ENCODE data around the gene HIP1R.

The HIP1R gene

DNA sequence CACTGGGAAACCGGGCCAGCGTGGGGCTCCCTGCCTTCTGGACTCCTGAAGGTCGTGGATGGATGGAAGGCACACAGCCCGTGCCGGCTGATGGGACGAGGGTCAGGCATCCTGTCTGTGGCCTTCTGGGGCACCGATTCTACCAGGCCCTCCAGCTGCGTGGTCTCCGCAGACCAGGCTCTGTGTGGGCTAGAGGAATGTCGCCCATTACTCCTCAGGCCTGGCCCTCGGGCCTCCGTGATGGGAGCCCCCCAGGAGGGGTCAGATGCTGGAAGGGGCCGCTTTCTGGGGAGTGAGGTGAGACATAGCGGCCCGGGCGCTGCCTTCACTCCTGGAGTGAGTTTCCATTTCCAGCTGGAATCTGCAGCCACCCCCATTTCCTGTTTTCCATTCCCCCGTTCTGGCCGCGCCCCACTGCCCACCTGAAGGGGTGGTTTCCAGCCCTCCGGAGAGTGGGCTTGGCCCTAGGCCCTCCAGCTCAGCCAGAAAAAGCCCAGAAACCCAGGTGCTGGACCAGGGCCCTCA lies 26.9 kb downstream of the HIP1R start:
- no peaks in the 10 kb centered on the region for H3K9me3 ChIP-seq
- DNase-seq = no peak
- H3K4me1 ChIP-seq = no peaks in the 10 kb centered on the region; the same call in 1 of the 2 replicates
- no peak overlapping the region for H3K4me3 ChIP-seq (ENCODE audit: low read depth, low read length)
- H3K36me3 ChIP-seq = peaks cover 3% of the 10 kb centered on the region; the same call in 1 of the 2 replicates
- H3K27me3 ChIP-seq = no peaks in the 10 kb centered on the region
- TF ChIP-seq, protein P1, sequence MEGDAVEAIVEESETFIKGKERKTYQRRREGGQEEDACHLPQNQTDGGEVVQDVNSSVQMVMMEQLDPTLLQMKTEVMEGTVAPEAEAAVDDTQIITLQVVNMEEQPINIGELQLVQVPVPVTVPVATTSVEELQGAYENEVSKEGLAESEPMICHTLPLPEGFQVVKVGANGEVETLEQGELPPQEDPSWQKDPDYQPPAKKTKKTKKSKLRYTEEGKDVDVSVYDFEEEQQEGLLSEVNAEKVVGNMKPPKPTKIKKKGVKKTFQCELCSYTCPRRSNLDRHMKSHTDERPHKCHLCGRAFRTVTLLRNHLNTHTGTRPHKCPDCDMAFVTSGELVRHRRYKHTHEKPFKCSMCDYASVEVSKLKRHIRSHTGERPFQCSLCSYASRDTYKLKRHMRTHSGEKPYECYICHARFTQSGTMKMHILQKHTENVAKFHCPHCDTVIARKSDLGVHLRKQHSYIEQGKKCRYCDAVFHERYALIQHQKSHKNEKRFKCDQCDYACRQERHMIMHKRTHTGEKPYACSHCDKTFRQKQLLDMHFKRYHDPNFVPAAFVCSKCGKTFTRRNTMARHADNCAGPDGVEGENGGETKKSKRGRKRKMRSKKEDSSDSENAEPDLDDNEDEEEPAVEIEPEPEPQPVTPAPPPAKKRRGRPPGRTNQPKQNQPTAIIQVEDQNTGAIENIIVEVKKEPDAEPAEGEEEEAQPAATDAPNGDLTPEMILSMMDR (IDR thresholded peaks at IDR 0.05; ENCODE audit: low read depth, low read length) = no peak

DNA sequence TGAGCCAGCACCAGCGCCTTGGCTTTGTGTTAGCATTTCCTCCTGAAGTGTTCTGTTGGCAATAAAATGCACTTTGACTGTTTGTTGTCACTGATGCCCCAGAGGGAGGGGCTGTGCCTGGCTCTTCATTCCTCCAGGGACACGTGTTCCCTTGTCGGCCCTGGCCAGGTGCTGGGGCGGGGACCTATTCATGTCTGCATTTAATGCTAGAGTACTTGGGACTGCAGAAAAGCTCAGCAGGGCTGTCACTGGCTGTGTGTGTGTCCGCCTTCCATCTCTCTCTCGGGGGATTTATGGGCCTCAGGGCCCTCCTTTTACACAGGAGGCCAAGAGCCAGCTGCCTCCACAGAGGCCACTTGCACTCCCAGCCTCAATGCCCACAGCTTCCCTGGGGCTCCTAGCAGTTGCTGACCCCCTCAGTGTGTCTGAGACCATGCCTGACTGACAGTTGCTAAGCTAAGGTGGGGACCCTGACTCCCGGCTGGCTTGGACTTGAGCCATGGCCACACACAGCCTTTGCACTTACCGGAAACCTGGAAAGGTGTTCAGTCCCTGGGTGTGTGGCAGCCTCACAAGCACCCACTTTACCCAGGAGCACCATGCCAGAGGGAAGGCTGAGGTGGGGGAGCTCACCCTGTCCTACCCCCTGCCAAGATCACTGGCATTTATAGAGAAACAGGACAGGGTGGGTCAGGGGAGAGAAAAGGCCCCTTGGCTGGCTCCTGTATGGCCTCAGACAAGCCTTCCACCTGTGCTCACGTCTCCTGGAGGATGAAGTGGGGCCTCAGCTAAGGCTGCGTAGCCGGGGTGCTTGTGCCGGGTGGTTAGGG lies 27.8 kb downstream of the HIP1R start:
- no peak for DNase-seq
- no peaks in the 10 kb centered on the region for H3K9me3 ChIP-seq
- H3K27me3 ChIP-seq = no peaks in the 10 kb centered on the region
- TF ChIP-seq, protein P1 (IDR thresholded peaks at IDR 0.05; ENCODE audit: low read depth, low read length) = no peak
- no peak overlapping the region for H3K4me3 ChIP-seq (ENCODE audit: low read depth, low read length)
- peaks cover 3% of the 10 kb centered on the region; the same call in 1 of the 2 replicates for H3K36me3 ChIP-seq
- H3K4me1 ChIP-seq = peaks cover 6% of the 10 kb centered on the region

DNA sequence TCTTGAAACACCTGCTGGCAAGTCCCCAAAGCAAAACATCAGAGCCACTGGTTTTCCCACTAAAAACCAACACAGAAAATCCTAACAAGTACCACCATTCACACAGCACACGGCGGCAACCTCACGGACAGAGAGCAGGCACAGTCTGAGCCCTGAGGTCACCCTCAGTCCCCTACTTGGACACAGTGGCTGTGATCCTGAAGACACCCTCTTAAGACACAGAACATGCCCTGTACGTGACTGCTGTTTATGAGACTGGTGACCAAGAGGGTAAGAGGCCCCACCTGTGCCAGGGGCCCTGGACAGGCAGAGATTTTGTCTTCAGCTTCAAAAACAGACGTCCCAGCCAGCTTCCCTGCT lies 29.6 kb downstream of the HIP1R start:
- no peak overlapping the region for H3K4me3 ChIP-seq (ENCODE audit: low read depth, low read length)
- peaks cover 15% of the 10 kb centered on the region for H3K36me3 ChIP-seq
- peaks cover 10% of the 10 kb centered on the region for H3K4me1 ChIP-seq
- DNase-seq = no peak
- TF ChIP-seq, protein P1 (IDR thresholded peaks at IDR 0.05; ENCODE audit: low read depth, low read length) = no peak
- no peaks in the 10 kb centered on the region for H3K9me3 ChIP-seq
- no peaks in the 10 kb centered on the region for H3K27me3 ChIP-seq

GRCh38 chr12:122865268-122866231 lies 30.3 kb downstream of the HIP1R start:
- no peaks in the 10 kb centered on the region for H3K9me3 ChIP-seq
- peaks cover 10% of the 10 kb centered on the region for H3K4me1 ChIP-seq
- DNase-seq = peak; percentile 53
- H3K4me3 ChIP-seq (ENCODE audit: low read depth, low read length) = no peak overlapping the region
- no peaks in the 10 kb centered on the region for H3K27me3 ChIP-seq
- peaks cover 22% of the 10 kb centered on the region for H3K36me3 ChIP-seq
- TF ChIP-seq, protein P1 (IDR thresholded peaks at IDR 0.05; ENCODE audit: low read depth, low read length) = peak; percentile 50

DNA sequence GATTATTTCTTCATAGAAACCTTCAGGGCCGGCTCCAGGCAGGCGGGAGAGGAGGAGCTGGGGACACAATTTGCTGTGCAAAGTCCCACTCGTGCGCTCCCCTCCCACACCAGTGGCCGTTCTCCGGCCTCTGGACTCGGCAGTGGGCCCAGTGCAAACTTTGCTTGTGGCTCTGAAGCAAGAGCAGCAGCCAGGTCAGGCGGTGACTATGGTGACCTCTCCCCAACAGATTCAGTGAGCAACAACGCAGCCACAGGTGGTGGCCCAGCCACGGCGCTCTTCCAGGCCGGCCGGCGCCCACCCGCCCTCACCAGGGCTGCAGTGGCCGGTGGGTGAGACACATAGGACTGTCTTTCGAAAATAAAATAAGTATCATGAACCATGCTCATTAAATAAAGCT lies 31.1 kb downstream of the HIP1R start:
- peaks cover 27% of the 10 kb centered on the region for H3K36me3 ChIP-seq
- peaks cover 15% of the 10 kb centered on the region for H3K4me1 ChIP-seq
- TF ChIP-seq, protein P1 (IDR thresholded peaks at IDR 0.05; ENCODE audit: low read depth, low read length) = no peak
- H3K9me3 ChIP-seq = no peaks in the 10 kb centered on the region
- DNase-seq = no peak
- no peak overlapping the region for H3K4me3 ChIP-seq (ENCODE audit: low read depth, low read length)
- H3K27me3 ChIP-seq = no peaks in the 10 kb centered on the region

Measured in BE2C (cell line).